ENCODE measurements around the gene CATSPER4. TPM values are rescaled to one million over a fixed set of nuclear protein-coding genes. Genes with fewer than 3 reads are reported as not detected.

CATSPER4 gene
- polyA plus RNA-seq, 1 donor from 2014 or later: not detected

Other genes starting within 250 kb of the CATSPER4 start
- 7.9 and 10.4 TPM in 2 replicates for gene PAFAH2, start 192.5 kb upstream of the CATSPER4 start, polyA plus RNA-seq
- 2.0 and 2.7 TPM in 2 replicates for gene EXTL1, start 168.8 kb upstream of the CATSPER4 start, polyA plus RNA-seq
- gene SLC30A2, start 144.5 kb upstream of the CATSPER4 start, polyA plus RNA-seq: 0.28 and 0.46 TPM in 2 replicates
- gene TRIM63, start 123.0 kb upstream of the CATSPER4 start, polyA plus RNA-seq: not detected in 2 replicates
- gene PDIK1L, start 78.8 kb upstream of the CATSPER4 start, polyA plus RNA-seq: 41.3 and 44.9 TPM in 2 replicates
- gene FAM110D, start 31.5 kb upstream of the CATSPER4 start, polyA plus RNA-seq: 0.31 and 0.48 TPM in 2 replicates
- gene C1orf232, start 21.6 kb upstream of the CATSPER4 start, polyA plus RNA-seq: not detected in 2 replicates
- gene ZNF593, start 20.7 kb upstream of the CATSPER4 start, polyA plus RNA-seq: 20.2 and 25.0 TPM in 2 replicates
- gene ZNF593OS, start 18.8 kb upstream of the CATSPER4 start, polyA plus RNA-seq: not detected in 2 replicates
- 2.2 and 7.8 TPM in 2 replicates for gene CNKSR1, start 13.1 kb upstream of the CATSPER4 start, polyA plus RNA-seq
- 20.5 and 26.2 TPM in 2 replicates for gene CEP85, start 43.6 kb downstream of the CATSPER4 start, polyA plus RNA-seq
- 7.5 and 12.8 TPM in 2 replicates for gene SH3BGRL3, start 89.5 kb downstream of the CATSPER4 start, polyA plus RNA-seq
- 18.5 and 19.4 TPM in 2 replicates for gene UBXN11, start 116.0 kb downstream of the CATSPER4 start, polyA plus RNA-seq
- gene CD52, start 127.4 kb downstream of the CATSPER4 start, polyA plus RNA-seq: not detected in 2 replicates
- gene CRYBG2, start 163.5 kb downstream of the CATSPER4 start, polyA plus RNA-seq: 0.18 and 2.5 TPM in 2 replicates
- gene ZNF683, start 182.1 kb downstream of the CATSPER4 start, polyA plus RNA-seq: not detected in 2 replicates
- 0.94 and 1.0 TPM in 2 replicates for gene LIN28A, start 220.2 kb downstream of the CATSPER4 start, polyA plus RNA-seq
- gene DHDDS, start 241.7 kb downstream of the CATSPER4 start, polyA plus RNA-seq: 26.2 and 28.9 TPM in 2 replicates

All from neural cell (in vitro differentiated cells).